Testis (tissue), 3 donors: ENCODE data around the gene INAFM2. TPM values are rescaled to one million over a fixed set of nuclear protein-coding genes. Genes with fewer than 3 reads are reported as not detected.

Experiments
- DNase-seq: peaks from one replicate; pipeline ENCODE4 v3.0.0-alpha.2; 2019
- H3K27ac ChIP-seq, 2 donors: fragments of 200-600 bp; sonication (generic); one replicate each; pipeline ENCODE4 v1.5.1; 2019
- H3K27me3 ChIP-seq: fragments of 200-600 bp; sonication (generic); one replicate; pipeline ENCODE4 v1.5.1; 2019
- H3K36me3 ChIP-seq: fragments of 200-600 bp; sonication (generic); one replicate; pipeline ENCODE4 v1.5.1; 2017; ENCODE audit warnings: low read depth; ENCODE audit errors: missing control alignments
- H3K4me1 ChIP-seq: fragments of 200-600 bp; sonication (generic); one replicate; pipeline ENCODE4 v1.5.1; 2019
- H3K4me3 ChIP-seq, 2 donors: fragments of 200-600 bp; sonication (generic); one replicate each; pipeline ENCODE4 v1.5.1; 2017 to 2019
- H3K9me3 ChIP-seq: fragments of 200-600 bp; sonication (generic); one replicate; pipeline ENCODE4 v1.5.1; 2017
- CTCF ChIP-seq, 3 experiments: fragments of 450-650 bp in 2 of 3; fragments of 200-600 bp in 1 of 3; sonication (generic) in 1 of 3; IDR thresholded peaks; one replicate each; pipeline ENCODE4 v1.5.1; 2016 to 2019; ENCODE audit warnings: antibody characterized with exemption in 3 of 3, mild to moderate bottlenecking in 2 of 3, moderate library complexity in 1 of 3
- POLR2A ChIP-seq: fragments of 450-650 bp; IDR thresholded peaks from one replicate; pipeline ENCODE4 v1.6.1; 2017; ENCODE audit warnings: antibody characterized with exemption, mild to moderate bottlenecking, moderate library complexity
- WGBS, 2 donors: methylation state at CpG; one replicate each; pipeline ENCODE4 v1.1.5; 2018; 5-methylcytosine and 5-hydroxymethylcytosine counted together
- intact Hi-C: fragments of 100-400 bp; cut with DNase I; formaldehyde crosslinking; loops from one replicate; pipeline ENCODE4 v1.15.1; 2023; ENCODE audit warnings: low total_unique reads
- polyA plus RNA-seq: library from polyadenylated mRNA; stranded (reverse); fragments of 350-450 nt; fragmentation: Illumina TruSeq; extraction: RNeasy Lipid Tissue Mini Kit (QIAGEN cat#74804); gene quantifications from one replicate; pipeline ENCODE4 v1.2.3, GENCODE V29; 2014; ENCODE audit warnings: low read depth, low replicate concordance; ENCODE audit not compliant: insufficient read depth
- total RNA-seq, 2 donors: library from RNA; depleted of rRNA; stranded (reverse); fragments of >200 nt; gene quantifications; one replicate each; pipeline ENCODE4 v1.2.3, GENCODE V29; 2016

Gene INAFM2
- total and polyA plus RNA-seq, 3 donors from 2014 or later, result 31.8 to 49.8 (median 43.4) TPM

DNA sequence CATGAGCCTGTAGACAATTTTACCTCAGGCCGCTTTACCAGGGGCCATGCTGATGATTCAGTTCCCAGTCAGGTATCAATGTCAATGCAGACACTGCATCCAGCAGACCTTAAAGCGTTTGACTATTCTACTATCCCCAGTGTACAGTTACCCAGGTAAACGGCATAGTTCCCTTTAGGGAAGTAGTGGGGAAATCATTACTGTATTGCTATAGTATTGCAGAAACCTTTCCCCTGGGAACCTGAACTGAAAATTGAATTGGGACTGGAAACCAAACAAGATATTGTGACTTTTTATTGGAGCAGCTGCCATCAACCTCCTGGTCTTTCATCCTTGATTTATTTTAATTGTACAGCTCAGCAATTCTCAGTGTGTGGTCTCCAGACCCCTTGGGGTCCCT lies 6.6 kb upstream of the INAFM2 start:
- Histone ChIP-seq H3K27me3 (no peaks in the 10 kb centered on the region), H3K36me3 (no peaks in the 10 kb centered on the region), H3K9me3 (no peaks in the 10 kb centered on the region), H3K4me3 (no peak overlapping the region), H3K27ac (no peak overlapping the region), H3K4me1 (peaks cover 10% of the 10 kb centered on the region)
- intact Hi-C loops, result no loop called here
- WGBS, 2 donors, result 90 to 98% methylated on average over 3 of the region's 3 CpGs
- DNase-seq, result no peak
- no peak for TF ChIP-seq POLR2A
- TF ChIP-seq CTCF (IDR thresholded peaks at IDR 0.05), result no peak

DNA sequence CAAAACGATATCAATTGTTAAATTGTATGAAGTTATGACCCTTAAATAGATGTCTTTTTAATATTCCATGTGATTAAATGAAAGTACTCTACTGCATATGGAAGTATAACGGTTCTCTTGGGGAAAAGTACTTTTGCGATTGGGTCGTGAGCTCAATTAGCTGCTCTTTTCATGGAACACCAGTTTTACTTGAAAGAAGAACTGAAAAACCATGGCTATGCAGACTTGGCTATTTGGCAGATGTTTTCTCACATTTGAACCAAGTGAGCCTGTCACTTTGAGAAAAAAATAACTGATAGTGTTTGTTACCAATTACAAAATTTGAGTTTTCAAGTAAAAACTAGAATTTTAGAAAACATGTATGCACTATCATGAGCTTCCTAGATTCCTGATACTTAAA lies 5.9 kb upstream of the INAFM2 start:
- WGBS, 2 donors, result 71 to 73% methylated on average over 4 of the region's 4 CpGs

DNA sequence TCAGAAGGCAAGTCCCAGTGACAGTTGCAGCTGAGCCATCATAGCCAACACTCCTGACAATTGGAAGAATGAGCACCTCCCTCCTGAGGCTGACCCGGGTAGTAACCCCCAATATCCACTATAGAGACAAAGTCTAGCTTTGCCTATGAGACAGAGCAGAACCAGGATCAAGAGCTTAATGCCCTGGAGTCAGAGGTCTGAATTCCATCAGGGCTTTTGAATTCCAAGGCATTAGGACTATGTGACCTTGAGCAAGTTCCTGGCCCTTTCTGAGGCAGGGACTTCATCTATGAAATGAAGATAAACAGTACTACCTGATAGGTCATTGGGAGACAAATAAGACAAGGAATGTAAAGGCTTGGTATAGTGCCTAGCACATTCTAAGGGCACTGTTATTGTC lies 3.1 kb upstream of the INAFM2 start:
- H3K9me3 ChIP-seq, result no peaks in the 10 kb centered on the region
- H3K27me3 ChIP-seq, result no peaks in the 10 kb centered on the region
- TF ChIP-seq POLR2A (no peak), CTCF (IDR thresholded peaks at IDR 0.05) (no peak)
- DNase-seq, result no peak
- 87 to 100% methylated on average over 1 of the region's 1 CpG for WGBS, 2 donors
- intact Hi-C loops, result no loop called here
- H3K27ac ChIP-seq, result no peak overlapping the region
- no peak overlapping the region for H3K4me3 ChIP-seq
- no peaks in the 10 kb centered on the region for H3K36me3 ChIP-seq
- H3K4me1 ChIP-seq, result peaks cover 10% of the 10 kb centered on the region

More for the DNA sequence above, 5.9 kb upstream of the INAFM2 start:
- Histone ChIP-seq H3K27me3 (no peaks in the 10 kb centered on the region), H3K27ac (no peak overlapping the region), H3K36me3 (no peaks in the 10 kb centered on the region), H3K4me3 (no peak overlapping the region), H3K9me3 (no peaks in the 10 kb centered on the region), H3K4me1 (peaks cover 10% of the 10 kb centered on the region)
- no peak for DNase-seq
- intact Hi-C loops, result no loop called here
- TF ChIP-seq POLR2A (no peak), CTCF (IDR thresholded peaks at IDR 0.05) (no peak)

DNA sequence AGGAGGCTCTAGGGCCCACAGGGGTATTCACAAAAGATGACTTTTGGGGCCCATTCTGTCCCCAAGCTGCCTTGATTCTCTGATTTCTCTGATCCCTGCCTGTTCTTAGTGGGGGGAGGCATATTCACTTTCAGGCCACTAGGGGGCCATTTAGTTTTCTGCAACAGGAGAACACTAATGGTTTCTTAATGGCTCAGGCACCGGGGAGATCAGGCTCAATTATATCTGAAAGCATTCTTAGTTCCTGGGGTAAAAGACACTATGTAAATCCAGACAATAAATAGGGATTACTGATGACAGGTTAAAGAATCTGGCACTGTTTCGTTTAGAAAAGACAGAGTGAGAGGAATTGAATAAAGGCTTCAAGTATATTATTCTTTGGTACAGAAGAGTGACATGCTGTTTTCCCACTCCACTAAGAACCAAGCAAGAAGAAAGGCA lies 2.5 kb upstream of the INAFM2 start:
- WGBS, 2 donors, result 0 to 5% methylated on average over 2 of the region's 2 CpGs
- Histone ChIP-seq H3K4me3 (no peak overlapping the region), H3K27me3 (no peaks in the 10 kb centered on the region), H3K4me1 (peaks cover 10% of the 10 kb centered on the region), H3K9me3 (no peaks in the 10 kb centered on the region), H3K27ac (no peak overlapping the region), H3K36me3 (no peaks in the 10 kb centered on the region)
- intact Hi-C loops, result no loop called here
- peak; percentile 82 for DNase-seq
- TF ChIP-seq POLR2A (no peak), CTCF (IDR thresholded peaks at IDR 0.05) (peak; percentile 66 to 96 (median 84))

GRCh38 chr15:40322531-40323238 lies 807 bp upstream of the INAFM2 start:
- WGBS, 2 donors, result 46 to 48% methylated on average over 19 to 26 of the region's 26 CpGs
- no peak for TF ChIP-seq CTCF (IDR thresholded peaks at IDR 0.05)
- no peak for TF ChIP-seq POLR2A
- peak; percentile 28 for DNase-seq
- Histone ChIP-seq H3K27me3 (no peaks in the 10 kb centered on the region), H3K9me3 (no peaks in the 10 kb centered on the region), H3K4me3 (peak overlapping the region; percentile 54 to 70), H3K4me1 (peaks cover 12% of the 10 kb centered on the region), H3K36me3 (no peaks in the 10 kb centered on the region), H3K27ac (peak overlapping the region in 1 of 2 donors; percentile 68)
- intact Hi-C loops, result no loop called here
